HAP-1 (cell line): Measurements from ENCODE around the gene GOPC.
"Not testable (repeated sequence)": the region's sequence is repeated elsewhere in the genome, so short reads cannot be mapped to it uniquely, and the experiment has no call there.

Source experiments
- DNase-seq, 2 experiments: peaks; one replicate each; pipeline ENCODE4 v3.0.0-alpha.2; 2016 to 2020; ENCODE audit warnings: low spot score in 2 of 2
- H3K27me3 ChIP-seq: fragments of 250-450 bp; sonication (Bioruptor Pico); 2 replicates; pipeline ENCODE4 v1.5.1; 2020; ENCODE audit warnings: low read depth, mild to moderate bottlenecking, moderate library complexity
- H3K36me3 ChIP-seq: fragments of 250-450 bp; sonication (Bioruptor Pico); replicated peaks from 2 replicates; pipeline ENCODE4 v1.5.1; 2020; ENCODE audit warnings: mild to moderate bottlenecking
- H3K4me1 ChIP-seq: fragments of 250-450 bp; sonication (Bioruptor Pico); 2 replicates; pipeline ENCODE4 v1.5.1; 2020; ENCODE audit warnings: mild to moderate bottlenecking
- H3K4me3 ChIP-seq: fragments of 250-450 bp; sonication (Bioruptor Pico); 2 replicates; pipeline ENCODE4 v1.5.1; 2020; ENCODE audit warnings: mild to moderate bottlenecking, moderate library complexity
- H3K9me3 ChIP-seq: fragments of 250-450 bp; sonication (Bioruptor Pico); 2 replicates; pipeline ENCODE4 v1.5.1; 2020; ENCODE audit warnings: mild to moderate bottlenecking, moderate library complexity
- in situ Hi-C: fragments of 300-500 bp; cut with MboI; formaldehyde crosslinking; loops from 3 replicates; pipeline ENCODE4 v1.14.3; 2020; ENCODE audit warnings: low sequenced_read_pairs, inconsistent platforms, mixed read lengths

The GOPC gene

DNA sequence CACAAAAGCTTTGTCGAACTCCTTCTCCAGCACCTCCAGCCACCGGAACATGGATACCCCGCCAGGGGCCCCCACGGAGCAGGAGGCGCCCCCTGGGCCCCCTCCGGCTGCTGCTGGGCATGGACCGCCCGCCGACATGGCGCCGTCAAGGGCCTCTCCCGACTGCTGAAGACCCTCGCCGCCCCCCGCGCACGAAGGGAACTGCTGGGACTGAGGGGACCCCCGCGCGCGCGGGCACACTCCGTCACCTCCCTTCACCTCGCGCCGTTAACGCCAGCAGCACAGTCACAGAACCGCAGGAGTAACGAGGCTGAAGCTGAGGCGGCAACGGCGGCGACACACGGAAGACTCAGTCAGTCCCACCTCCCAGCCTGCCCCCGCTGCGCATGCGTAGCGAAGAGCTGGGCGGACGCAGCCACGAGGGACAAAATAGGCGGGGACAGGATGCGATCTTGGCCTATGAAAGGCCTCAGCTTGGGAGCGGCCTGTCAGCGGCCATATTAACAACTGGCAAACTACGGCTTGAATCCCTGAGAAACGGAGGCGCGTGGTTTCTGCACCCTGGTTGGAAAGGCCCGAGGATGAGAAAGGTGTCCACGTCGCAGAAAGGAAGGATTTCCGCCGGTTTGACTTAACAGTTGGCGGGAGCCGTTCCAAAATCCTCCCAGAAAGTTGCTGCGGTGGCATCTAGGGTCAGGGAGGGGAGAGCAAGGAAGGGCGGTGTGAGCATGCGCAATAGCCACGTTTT is at the start of gene GOPC:
GOPC (minus strand) TSS at position 361 of the 748 bp plus-strand sequence; CDS start at position 138, 223 bp downstream.
- Histone ChIP-seq H3K36me3 (peaks cover 19% of the 10 kb centered on the region), H3K4me1 (peaks cover 18% of the 10 kb centered on the region), H3K27me3 (no peaks in the 10 kb centered on the region), H3K9me3 (no peaks in the 10 kb centered on the region), H3K4me3 (peak within 1 kb of the TSS; percentile 84)
- in situ Hi-C loops, result no loop called here
- DNase-seq, result peak; percentile 95 to 96

DNA sequence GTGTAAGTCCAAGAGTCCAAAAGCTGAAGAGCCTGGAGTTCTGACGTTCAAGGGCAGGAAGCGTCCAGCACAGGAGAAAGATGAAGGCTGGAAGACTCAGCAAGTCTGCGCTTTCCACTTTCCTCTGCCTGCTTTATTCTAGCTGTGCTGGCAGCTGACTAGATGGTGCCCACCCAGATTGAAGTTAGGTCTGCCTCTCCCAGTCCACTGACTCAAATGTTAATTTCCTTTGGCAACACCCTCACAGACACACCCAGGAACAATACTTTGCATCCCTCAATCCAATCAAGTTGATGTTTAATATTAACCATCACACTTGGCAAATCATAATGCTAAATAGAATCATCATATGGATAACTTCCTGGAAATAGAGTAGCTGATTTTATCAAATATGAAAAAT is 49.7 kb upstream of the GOPC start:
- H3K36me3 ChIP-seq, H3K4me1 ChIP-seq, in situ Hi-C loops, H3K9me3 ChIP-seq, H3K4me3 ChIP-seq, DNase-seq, H3K27me3 ChIP-seq: not testable (repeated sequence)

- H3K27me3 ChIP-seq, result no peaks in the 10 kb centered on the region
- no peaks in the 10 kb centered on the region for H3K4me1 ChIP-seq
- no peaks in the 10 kb centered on the region for H3K36me3 ChIP-seq
- H3K4me3 ChIP-seq, result no peak overlapping the region
- DNase-seq, result no peak
- in situ Hi-C loops, result no loop called here
- 0 out of 2 replicates have a peak, but pooled peaks cover 2% of the 10 kb centered on the region for H3K9me3 ChIP-seq
Observed at GRCh38 chr6:117642976-117643375, 40.7 kb upstream of the GOPC start.

DNA sequence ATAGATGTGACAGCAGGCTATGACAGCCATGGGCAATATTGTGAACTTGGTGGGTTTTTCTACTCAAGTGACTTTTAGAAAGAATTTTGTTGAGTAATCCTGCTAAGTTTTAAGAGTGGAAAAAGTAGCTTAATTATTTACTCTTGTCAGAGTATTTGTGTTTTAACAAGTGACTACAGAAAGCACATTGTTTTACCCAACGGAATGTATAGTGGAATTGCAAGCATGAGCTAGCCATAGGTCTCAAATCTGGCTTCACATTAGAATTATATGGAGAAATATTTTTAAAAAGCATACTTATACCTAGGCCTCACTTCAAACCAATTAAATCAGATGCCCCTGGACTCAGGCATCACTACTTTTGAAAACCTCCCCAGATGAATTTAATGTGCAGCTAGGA is 35.5 kb upstream of the GOPC start:
- DNase-seq, result no peak
- in situ Hi-C loops, result no loop called here
- Histone ChIP-seq H3K36me3 (no peaks in the 10 kb centered on the region), H3K9me3 (0 out of 2 replicates have a peak, but pooled peaks cover 2% of the 10 kb centered on the region), H3K27me3 (no peaks in the 10 kb centered on the region), H3K4me1 (no peaks in the 10 kb centered on the region), H3K4me3 (no peak overlapping the region)

DNA sequence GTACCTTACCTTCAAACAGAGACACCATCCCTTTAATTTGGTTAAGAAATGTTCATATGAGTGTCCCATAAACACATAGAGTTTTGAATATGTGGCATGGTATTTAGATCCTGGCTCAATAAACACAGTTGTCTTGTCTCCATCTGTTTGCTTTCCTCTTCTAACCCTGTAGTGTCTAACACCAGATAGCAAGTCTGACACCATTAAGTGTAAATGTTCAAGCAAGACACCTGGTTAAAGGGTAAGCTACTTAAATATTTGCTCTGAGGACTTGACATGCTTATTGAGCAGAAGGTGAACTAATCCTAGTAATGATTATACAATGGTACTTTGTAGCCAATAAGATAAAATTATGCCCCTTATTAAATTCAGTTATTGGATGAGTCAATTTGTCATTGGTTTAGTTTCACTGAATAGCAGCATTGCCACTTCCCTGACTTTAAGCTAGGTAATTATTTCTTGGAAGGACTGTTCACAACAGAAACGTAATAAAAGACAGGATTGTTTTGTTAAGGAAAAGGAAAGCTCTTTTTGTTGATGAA is 26.9 kb upstream of the GOPC start:
- H3K36me3 ChIP-seq, result no peaks in the 10 kb centered on the region
- H3K4me3 ChIP-seq, result no peak overlapping the region
- in situ Hi-C loops, result no loop called here
- peaks cover 8% of the 10 kb centered on the region; the same call in 1 of the 2 replicates for H3K9me3 ChIP-seq
- no peaks in the 10 kb centered on the region for H3K4me1 ChIP-seq
- H3K27me3 ChIP-seq, result no peaks in the 10 kb centered on the region
- DNase-seq, result no peak

DNA sequence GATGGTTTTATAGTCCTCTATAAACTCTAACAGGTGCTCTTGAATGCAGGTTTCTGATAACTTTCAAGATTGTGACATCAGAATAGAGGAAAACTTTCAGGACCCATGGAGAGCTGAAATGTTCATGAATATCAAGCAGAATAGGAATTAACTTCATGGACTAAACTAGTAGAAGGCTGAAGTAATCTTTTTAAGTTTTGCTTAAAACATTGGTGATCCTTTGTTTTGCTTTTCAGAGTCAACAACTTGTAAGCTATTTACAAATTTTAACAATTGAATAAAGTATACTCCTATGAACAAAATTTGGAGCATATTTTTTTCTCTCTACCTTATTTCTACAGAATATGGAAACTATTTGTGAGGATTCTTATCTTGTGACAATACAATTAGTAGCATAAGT is 25.2 kb upstream of the GOPC start:
- DNase-seq, result no peak
- Histone ChIP-seq H3K4me1 (no peaks in the 10 kb centered on the region), H3K4me3 (no peak overlapping the region), H3K27me3 (no peaks in the 10 kb centered on the region), H3K9me3 (peaks cover 8% of the 10 kb centered on the region; the same call in 1 of the 2 replicates), H3K36me3 (no peaks in the 10 kb centered on the region)
- in situ Hi-C loops, result no loop called here

GRCh38 chr6:117624869-117625481 is 22.7 kb upstream of the GOPC start:
- no peak overlapping the region for H3K4me3 ChIP-seq
- DNase-seq, result no peak
- no peaks in the 10 kb centered on the region for H3K36me3 ChIP-seq
- in situ Hi-C loops, result no loop called here
- peaks cover 8% of the 10 kb centered on the region for H3K9me3 ChIP-seq
- H3K4me1 ChIP-seq, result no peaks in the 10 kb centered on the region; the same call in 1 of the 2 replicates
- H3K27me3 ChIP-seq, result no peaks in the 10 kb centered on the region

GRCh38 chr6:117619178-117619577 is 16.9 kb upstream of the GOPC start:
- H3K4me1 ChIP-seq, result peaks cover 7% of the 10 kb centered on the region
- no peak overlapping the region for H3K4me3 ChIP-seq
- no peaks in the 10 kb centered on the region for H3K27me3 ChIP-seq
- no peaks in the 10 kb centered on the region; the same call in 1 of the 2 replicates for H3K9me3 ChIP-seq
- in situ Hi-C loops, result no loop called here
- no peak for DNase-seq
- H3K36me3 ChIP-seq, result no peaks in the 10 kb centered on the region

DNA sequence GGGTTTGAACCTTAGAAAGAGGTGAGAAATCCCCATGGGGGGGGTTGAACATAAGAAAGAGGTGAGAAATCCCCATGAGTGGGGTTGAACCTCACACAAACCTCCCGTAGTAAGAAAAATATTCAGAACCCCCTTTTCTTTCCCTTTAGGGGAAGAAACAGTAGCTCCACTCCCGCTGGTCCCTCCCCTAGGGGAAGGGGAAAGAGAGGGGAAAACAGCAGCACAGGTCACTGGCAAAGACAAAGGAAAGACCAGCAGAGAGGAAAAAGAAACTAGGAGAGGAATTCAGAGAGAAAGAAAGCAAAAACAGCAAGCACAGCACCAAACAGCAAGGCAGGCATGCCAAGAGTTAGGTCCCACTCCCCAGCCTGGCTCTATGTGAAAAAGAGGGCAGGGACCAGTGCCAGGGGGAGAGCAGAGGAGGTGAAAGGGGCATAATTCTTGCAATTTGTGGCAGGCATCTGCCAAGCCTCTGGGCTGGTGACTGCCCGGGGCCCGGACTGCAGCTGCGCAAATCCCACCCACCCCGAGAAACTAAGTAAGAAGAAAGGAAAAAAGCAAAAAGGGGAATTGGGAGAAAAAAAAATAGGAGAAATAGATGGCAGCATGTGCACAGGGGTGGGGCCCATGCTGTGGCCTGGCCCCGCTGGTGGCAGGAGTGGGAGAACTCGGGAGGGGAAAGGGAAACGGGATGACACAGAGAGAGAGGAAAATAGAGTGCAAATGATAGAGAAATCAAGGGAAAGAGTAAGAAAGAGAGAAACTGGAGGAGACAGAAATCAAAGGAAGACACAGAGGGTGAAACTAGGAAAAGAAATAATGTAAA is 15.1 kb upstream of the GOPC start:
- Histone ChIP-seq H3K4me1 (peaks cover 18% of the 10 kb centered on the region), H3K27me3 (no peaks in the 10 kb centered on the region), H3K36me3 (no peaks in the 10 kb centered on the region), H3K9me3 (no peaks in the 10 kb centered on the region; the same call in 1 of the 2 replicates), H3K4me3 (no peak overlapping the region)
- no peak for DNase-seq
- in situ Hi-C loops, result no loop called here

- no peak for DNase-seq
- H3K4me1 ChIP-seq, result peaks cover 18% of the 10 kb centered on the region
- in situ Hi-C loops, result no loop called here
- no peaks in the 10 kb centered on the region for H3K36me3 ChIP-seq
- no peak overlapping the region for H3K4me3 ChIP-seq
- no peaks in the 10 kb centered on the region for H3K27me3 ChIP-seq
- H3K9me3 ChIP-seq, result no peaks in the 10 kb centered on the region
Observed at GRCh38 chr6:117616391-117617209, 14.3 kb upstream of the GOPC start.

- H3K4me3 ChIP-seq, result no peak overlapping the region
- DNase-seq, result no peak
- peaks cover 18% of the 10 kb centered on the region for H3K4me1 ChIP-seq
- H3K27me3 ChIP-seq, result no peaks in the 10 kb centered on the region
- no peaks in the 10 kb centered on the region for H3K9me3 ChIP-seq
- H3K36me3 ChIP-seq, result no peaks in the 10 kb centered on the region
- in situ Hi-C loops, result no loop called here
Observed at GRCh38 chr6:117615750-117616390, 13.6 kb upstream of the GOPC start.

- H3K9me3 ChIP-seq, result no peaks in the 10 kb centered on the region
- H3K27me3 ChIP-seq, result no peaks in the 10 kb centered on the region
- H3K36me3 ChIP-seq, result no peaks in the 10 kb centered on the region
- H3K4me1 ChIP-seq, result peaks cover 18% of the 10 kb centered on the region
- DNase-seq, result peak; percentile 52 to 54
- H3K4me3 ChIP-seq, result no peak overlapping the region
- in situ Hi-C loops, result no loop called here
Observed at GRCh38 chr6:117613920-117614560, 11.7 kb upstream of the GOPC start.
